Measurements from ENCODE around the gene SCTR.

DNA sequence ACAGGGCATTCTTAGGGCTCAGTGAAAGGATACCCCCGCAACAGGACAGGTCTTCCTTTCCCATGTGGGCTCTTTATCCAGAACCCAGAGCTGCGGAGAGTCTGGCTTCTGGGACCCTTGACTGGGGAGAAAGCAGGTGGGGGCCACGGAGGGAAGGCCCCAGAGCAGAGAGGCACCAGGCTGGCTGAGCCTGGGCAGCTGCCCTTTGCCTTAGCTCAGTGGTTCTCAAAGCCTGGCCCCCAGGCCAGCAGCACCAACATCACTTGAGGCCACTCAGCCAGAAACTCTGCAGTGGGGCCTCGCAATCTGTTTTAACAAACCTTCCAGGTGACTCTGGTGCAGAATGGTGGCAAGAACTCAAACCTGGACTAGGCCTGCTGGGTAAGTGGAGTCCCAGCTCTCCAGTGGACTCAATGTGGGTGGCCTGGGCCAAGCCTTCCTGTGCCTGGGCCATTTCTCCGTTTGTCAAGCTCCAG, 94.2 kb downstream of the SCTR start:
- TF ChIP-seq, protein P1, sequence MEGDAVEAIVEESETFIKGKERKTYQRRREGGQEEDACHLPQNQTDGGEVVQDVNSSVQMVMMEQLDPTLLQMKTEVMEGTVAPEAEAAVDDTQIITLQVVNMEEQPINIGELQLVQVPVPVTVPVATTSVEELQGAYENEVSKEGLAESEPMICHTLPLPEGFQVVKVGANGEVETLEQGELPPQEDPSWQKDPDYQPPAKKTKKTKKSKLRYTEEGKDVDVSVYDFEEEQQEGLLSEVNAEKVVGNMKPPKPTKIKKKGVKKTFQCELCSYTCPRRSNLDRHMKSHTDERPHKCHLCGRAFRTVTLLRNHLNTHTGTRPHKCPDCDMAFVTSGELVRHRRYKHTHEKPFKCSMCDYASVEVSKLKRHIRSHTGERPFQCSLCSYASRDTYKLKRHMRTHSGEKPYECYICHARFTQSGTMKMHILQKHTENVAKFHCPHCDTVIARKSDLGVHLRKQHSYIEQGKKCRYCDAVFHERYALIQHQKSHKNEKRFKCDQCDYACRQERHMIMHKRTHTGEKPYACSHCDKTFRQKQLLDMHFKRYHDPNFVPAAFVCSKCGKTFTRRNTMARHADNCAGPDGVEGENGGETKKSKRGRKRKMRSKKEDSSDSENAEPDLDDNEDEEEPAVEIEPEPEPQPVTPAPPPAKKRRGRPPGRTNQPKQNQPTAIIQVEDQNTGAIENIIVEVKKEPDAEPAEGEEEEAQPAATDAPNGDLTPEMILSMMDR (IDR thresholded peaks at IDR 0.05), result no peak
- TF ChIP-seq POLR2A (IDR thresholded peaks at IDR 0.05), result no peak
